Activated effector memory CD4-positive, alpha-beta T cell treated with Interleukin-2 at 50 U/mL for 16 hours (primary cell): ENCODE data around the gene CYBA.

Experiments
- DNase-seq: peaks from one replicate; pipeline ENCODE4 v3.0.0-alpha.2; 2020

CYBA gene

GRCh38 chr16:88627531-88628411 lies 23.1 kb downstream of the CYBA start:
- DNase-seq: no peak

DNA sequence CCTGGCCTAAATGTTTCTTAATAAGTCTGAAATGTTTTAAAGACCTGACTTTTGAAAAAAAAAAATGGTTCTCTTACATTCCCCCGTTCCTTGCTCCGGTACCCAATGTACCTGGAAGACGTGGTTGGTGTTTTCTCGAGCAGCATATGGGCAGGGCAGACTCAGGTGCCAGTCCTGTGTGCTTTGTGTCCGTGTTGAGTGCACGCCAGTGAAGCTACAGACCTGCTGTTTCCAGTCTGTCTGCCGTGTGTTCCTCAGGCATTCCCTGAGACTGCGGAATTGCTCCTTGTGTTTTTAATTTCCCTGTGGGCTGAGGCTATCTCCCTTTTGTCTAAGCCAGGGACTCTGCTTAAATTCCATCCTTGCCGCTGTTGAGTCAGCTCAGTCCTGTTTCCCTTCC lies 24.2 kb downstream of the CYBA start:
- DNase-seq: no peak

- DNase-seq: no peak
Observed at GRCh38 chr16:88624977-88625576, 25.8 kb downstream of the CYBA start.

DNA sequence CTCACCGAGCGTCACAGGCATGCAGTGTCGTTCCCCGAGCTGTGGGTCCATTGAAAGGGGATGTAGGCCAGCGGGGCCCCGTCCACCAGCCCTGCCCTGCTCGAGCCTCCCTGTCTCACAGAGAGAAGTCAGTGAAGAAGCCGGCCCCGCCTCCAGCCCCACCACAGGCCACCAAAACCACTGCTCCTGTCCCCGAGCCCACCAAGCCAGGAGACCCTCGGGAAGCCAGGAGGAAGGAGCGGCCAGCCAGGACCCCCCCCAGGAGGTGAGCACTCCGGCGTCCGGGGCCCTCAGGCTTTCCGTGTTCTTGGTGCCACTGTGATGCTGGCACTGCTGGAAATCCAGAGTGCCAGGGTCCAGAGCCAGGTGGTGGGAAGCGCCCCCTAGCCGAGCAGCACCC lies 26.4 kb downstream of the CYBA start:
- no peak for DNase-seq

DNA sequence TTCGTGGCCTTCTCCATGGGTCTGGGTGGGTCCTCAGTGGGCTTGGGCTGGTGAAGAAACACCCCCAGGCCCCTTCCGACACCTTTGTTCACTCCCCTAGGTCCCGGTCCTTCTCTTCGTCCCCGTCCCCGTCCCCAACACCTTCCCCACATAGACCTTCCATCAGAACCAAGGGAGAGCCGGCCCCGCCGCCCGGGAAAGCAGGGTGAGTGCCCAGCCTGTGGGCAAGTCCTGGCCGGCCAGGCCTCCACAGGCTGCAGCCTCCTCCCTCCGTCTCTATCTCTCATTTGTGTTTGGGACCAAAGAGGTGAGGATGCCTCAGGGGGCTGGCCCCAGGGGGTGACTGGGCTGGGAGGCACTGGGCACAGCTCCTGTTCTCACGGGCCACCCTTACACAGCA lies 27.0 kb downstream of the CYBA start:
- DNase-seq: no peak

DNA sequence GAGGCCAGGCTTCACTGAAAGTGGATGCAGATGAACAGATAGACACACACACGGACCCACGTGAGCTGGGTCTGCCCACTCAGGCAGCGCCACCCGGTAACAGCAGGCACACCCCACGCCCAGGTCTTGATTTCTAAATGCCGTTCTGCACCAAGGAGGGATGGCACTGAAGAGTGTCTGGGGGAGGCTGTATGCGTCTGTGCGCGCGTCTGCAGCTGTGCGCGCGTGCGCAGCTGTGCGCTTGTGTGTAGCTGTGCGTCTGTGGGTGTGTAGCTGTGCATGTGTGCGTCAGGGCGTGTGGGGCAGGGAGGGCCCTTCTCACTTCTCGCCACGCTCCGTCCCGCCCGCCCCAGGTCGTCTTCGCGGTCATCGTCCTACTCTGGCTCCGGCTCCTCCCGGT lies 28.0 kb downstream of the CYBA start:
- DNase-seq: no peak

GRCh38 chr16:88622125-88622524 lies 28.7 kb downstream of the CYBA start:
- no peak for DNase-seq

- peak; percentile 57 for DNase-seq
Observed at GRCh38 chr16:88619859-88620815, 30.7 kb downstream of the CYBA start.

GRCh38 chr16:88618956-88619667 lies 31.7 kb downstream of the CYBA start:
- DNase-seq: no peak

DNA sequence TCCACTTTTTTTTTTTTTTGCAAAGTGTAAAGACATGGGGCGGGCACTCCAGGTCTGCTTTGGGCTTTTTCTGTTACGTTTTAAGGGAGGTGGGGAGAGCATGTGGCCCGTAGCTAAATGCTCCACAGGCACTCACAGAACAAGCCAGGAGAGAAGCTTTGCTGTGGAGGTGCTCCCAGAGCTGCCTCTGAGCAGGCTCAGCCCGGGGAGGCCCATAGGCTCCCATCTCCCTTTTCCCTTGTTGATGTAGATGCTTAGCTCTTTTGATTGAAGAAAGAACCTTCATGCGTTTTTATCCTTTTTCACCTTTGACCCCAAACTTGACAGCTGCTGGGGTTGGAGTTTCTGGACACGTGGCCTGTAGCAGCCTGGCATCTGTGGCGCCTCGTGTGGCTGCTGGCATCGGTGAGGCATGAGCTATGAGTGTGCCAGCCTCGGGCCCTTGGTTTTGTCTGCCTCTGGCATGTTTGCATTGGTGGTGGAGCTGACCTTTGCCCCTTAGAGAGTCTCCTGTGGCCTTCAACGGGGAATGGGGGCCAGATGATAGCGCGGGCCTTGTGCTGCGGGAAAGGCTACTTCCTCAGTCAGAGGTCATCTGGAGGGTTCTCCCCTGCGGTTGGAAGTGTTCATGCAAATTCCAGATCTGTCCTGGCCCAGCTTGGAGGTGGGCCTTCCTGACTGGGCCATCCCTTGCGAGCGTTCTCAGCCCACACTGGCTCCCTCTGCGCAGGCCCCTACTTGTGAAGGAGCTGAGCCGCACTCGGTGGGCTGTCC lies 32.5 kb downstream of the CYBA start:
- no peak for DNase-seq

GRCh38 chr16:88617268-88618031 lies 33.4 kb downstream of the CYBA start:
- no peak for DNase-seq

DNA sequence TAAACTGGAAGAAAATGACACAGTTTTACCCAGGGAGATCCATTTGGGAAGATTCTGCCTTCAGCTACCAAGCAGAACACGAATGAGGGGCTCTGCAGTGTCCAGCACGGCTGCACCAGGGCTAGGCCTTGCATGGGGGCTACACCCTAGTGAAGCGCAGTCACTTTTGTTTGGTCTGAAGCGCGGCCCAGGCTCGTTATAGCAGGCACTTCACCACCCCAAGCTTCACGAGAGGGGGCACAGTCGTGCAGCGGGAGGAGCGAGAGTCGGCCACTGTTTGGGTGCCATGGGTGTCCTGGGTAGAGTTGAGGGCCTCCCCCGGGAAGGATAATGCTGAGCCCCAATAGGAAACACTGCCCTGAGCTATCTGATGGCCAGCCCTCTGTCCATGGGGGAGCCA lies 34.1 kb downstream of the CYBA start:
- no peak for DNase-seq

- no peak for DNase-seq
Observed at GRCh38 chr16:88616320-88616719, 34.5 kb downstream of the CYBA start.

- no peak for DNase-seq
Observed at GRCh38 chr16:88614818-88615580, 35.9 kb downstream of the CYBA start.

- no peak for DNase-seq
Observed at GRCh38 chr16:88613911-88614817, 36.7 kb downstream of the CYBA start.

DNA sequence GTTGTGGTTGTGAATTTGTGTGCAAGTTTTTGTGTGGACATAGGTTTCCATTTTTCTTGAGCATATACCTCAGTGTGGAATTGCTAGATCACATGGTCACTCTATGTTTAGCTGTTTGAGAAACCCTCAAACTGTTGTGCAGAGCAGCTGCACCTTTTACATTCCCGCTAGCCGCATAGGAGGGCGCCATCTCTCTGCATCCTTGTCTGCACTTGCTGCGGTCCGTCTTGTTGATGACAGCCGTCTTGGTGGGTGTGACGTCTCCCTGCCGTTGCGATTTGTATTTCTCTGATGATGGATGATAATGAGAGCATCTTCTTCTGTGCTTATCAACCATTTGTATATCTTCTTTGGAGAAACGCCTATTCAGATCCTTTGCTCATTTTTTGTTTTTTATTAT lies 37.6 kb downstream of the CYBA start:
- no peak for DNase-seq

GRCh38 chr16:88610909-88611812 lies 39.7 kb downstream of the CYBA start:
- no peak for DNase-seq

DNA sequence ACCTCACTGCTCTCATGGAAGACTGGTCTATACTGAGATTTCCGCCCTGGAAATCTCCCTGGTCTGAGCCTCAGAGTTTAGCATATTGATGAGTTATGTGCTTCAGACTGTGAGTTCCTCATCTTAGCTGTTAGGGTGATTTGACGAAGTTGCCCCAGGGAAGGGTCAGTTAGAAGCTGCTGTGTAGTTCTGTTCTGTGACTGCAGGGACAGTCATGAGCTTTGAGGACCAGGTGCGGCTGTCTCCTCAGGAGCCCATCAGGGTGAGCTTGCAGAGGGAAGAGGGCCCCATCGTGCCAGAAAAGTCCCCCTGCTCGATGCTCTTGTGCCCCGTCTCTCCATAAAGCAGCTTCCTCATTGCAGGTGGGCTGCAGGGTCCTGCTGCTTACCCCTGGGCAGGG lies 40.8 kb downstream of the CYBA start:
- no peak for DNase-seq
